Measurements from ENCODE around the gene PIEZO2. TPM values are rescaled to one million over a fixed set of nuclear protein-coding genes. Genes with fewer than 3 reads are reported as not detected.
"Not testable (repeated sequence)": the region's sequence is repeated elsewhere in the genome, so short reads cannot be mapped to it uniquely, and the experiment has no call there.

The PIEZO2 gene
- total RNA-seq, 1 donor from 2014 or later = 5.3 TPM

DNA sequence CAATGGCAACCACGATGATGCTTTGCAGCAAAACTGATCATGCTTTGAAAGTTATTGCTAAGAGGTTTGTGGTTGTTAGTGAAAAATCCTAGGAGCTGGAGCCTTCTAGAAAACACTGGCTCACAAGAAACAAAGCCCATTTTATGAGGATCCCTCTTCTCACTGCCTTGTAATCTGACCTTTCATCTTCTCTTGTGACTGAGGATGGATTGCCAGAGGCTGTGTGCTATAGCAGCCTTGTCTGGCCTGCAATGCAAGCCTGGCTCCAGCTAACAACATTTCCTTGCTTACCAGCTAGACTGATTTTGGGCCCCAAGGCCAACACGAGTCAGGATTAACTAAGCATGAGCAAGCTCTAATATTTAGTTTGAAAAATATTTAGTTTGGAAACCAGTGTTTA lies 13.1 kb downstream of the PIEZO2 start:
- Histone ChIP-seq H3K27ac (ENCODE audit: low read depth, low read length) (no peak overlapping the region), H3K36me3 (ENCODE audit: insufficient read depth, low read length) (no peaks in the 10 kb centered on the region), H3K9me3 (ENCODE audit: insufficient read depth, low read depth, low read length) (no peaks in the 10 kb centered on the region), H3K27me3 (ENCODE audit: insufficient read depth, low read length) (no peaks in the 10 kb centered on the region), H3K9ac (ENCODE audit: low read length) (no peak overlapping the region), H3K79me2 (ENCODE audit: insufficient read depth, low read length) (no peaks in the 10 kb centered on the region), H3K4me1 (ENCODE audit: insufficient read depth, low read length) (no peaks in the 10 kb centered on the region), H3K4me2 (ENCODE audit: low read length) (no peak overlapping the region), H3K4me3 (ENCODE audit: insufficient read depth, low read depth, low read length) (no peak overlapping the region), H4K20me1 (ENCODE audit: insufficient read depth, low read length) (no peaks in the 10 kb centered on the region), H2AFZ (ENCODE audit: low read depth, low read length) (no peak overlapping the region)
- Mint-ChIP-seq H3K36me3 (ENCODE audit: low read depth, unreplicated experiment) (peaks cover 3% of the 10 kb centered on the region), H3K9me3 (ENCODE audit: unreplicated experiment) (no peaks in the 10 kb centered on the region), H3K4me1 (ENCODE audit: low read depth, unreplicated experiment) (peaks cover 2% of the 10 kb centered on the region), H3K4me3 (ENCODE audit: unreplicated experiment) (no peak overlapping the region), H3K27me3 (ENCODE audit: low read depth, unreplicated experiment) (peaks cover 4% of the 10 kb centered on the region), H3K27ac (ENCODE audit: unreplicated experiment) (peak overlapping the region; percentile 12)
- no peak for FAIRE-seq
- no peak for DNase-seq (ENCODE audit: low read depth)
- TF ChIP-seq CTCF (IDR thresholded peaks at IDR 0.05; ENCODE audit: insufficient read depth, low read depth, low read length) = no peak
- TF ChIP-seq EZH2 (IDR thresholded peaks at IDR 0.05; ENCODE audit: insufficient read depth, low read length) = no peak

- H3K9ac ChIP-seq (ENCODE audit: low read length) = no peak overlapping the region
Observed at GRCh38 chr18:11134940-11135339, 14.4 kb downstream of the PIEZO2 start.

DNA sequence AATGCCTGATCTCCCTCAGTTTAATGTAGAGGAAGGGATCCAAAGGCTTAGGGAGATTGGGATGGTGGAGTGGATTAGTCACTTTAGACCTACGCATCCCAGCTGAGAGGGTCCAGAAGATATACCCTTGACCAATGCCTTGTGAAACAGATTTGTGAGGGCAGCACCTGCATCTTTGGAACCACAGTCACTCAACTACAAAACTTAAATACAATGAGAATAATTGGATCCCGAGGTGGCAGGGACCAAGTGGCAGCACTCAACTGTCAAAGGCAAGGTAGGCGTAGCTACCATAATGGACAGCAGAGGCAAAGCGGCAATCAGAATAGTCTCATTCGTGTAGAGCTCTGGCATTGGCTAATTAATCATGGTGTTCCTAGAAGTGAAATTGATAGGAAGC lies 20.3 kb downstream of the PIEZO2 start:
- not testable (repeated sequence) for H3K36me3 Mint-ChIP-seq (ENCODE audit: low read depth, unreplicated experiment); H3K27me3 ChIP-seq (ENCODE audit: insufficient read depth, low read length); H3K9me3 Mint-ChIP-seq (ENCODE audit: unreplicated experiment); H3K9me3 ChIP-seq (ENCODE audit: insufficient read depth, low read depth, low read length); H3K27ac Mint-ChIP-seq (ENCODE audit: unreplicated experiment); H3K27ac ChIP-seq (ENCODE audit: low read depth, low read length); H3K4me1 Mint-ChIP-seq (ENCODE audit: low read depth, unreplicated experiment); H3K27me3 Mint-ChIP-seq (ENCODE audit: low read depth, unreplicated experiment); H3K4me1 ChIP-seq (ENCODE audit: insufficient read depth, low read length); H2AFZ ChIP-seq (ENCODE audit: low read depth, low read length); H3K79me2 ChIP-seq (ENCODE audit: insufficient read depth, low read length); H4K20me1 ChIP-seq (ENCODE audit: insufficient read depth, low read length); H3K36me3 ChIP-seq (ENCODE audit: insufficient read depth, low read length); H3K4me3 ChIP-seq (ENCODE audit: insufficient read depth, low read depth, low read length); H3K4me2 ChIP-seq (ENCODE audit: low read length); H3K9ac ChIP-seq (ENCODE audit: low read length); H3K4me3 Mint-ChIP-seq (ENCODE audit: unreplicated experiment); DNase-seq (ENCODE audit: low read depth); FAIRE-seq

More at GRCh38 chr18:11134940-11135339, 14.4 kb downstream of the PIEZO2 start:
- Mint-ChIP-seq H3K27ac (ENCODE audit: unreplicated experiment) (no peak overlapping the region), H3K4me3 (ENCODE audit: unreplicated experiment) (no peak overlapping the region), H3K36me3 (ENCODE audit: low read depth, unreplicated experiment) (no peaks in the 10 kb centered on the region), H3K27me3 (ENCODE audit: low read depth, unreplicated experiment) (peaks cover 2% of the 10 kb centered on the region), H3K9me3 (ENCODE audit: unreplicated experiment) (no peaks in the 10 kb centered on the region), H3K4me1 (ENCODE audit: low read depth, unreplicated experiment) (peaks cover 2% of the 10 kb centered on the region)
- H3K36me3 ChIP-seq (ENCODE audit: insufficient read depth, low read length) = no peaks in the 10 kb centered on the region
- no peaks in the 10 kb centered on the region for H3K9me3 ChIP-seq (ENCODE audit: insufficient read depth, low read depth, low read length)
- H3K27ac ChIP-seq (ENCODE audit: low read depth, low read length) = no peak overlapping the region
- H3K27me3 ChIP-seq (ENCODE audit: insufficient read depth, low read length) = no peaks in the 10 kb centered on the region
- H3K4me2 ChIP-seq (ENCODE audit: low read length) = no peak overlapping the region
- no peaks in the 10 kb centered on the region for H3K4me1 ChIP-seq (ENCODE audit: insufficient read depth, low read length)
- FAIRE-seq = no peak
- no peaks in the 10 kb centered on the region for H4K20me1 ChIP-seq (ENCODE audit: insufficient read depth, low read length)
- H3K4me3 ChIP-seq (ENCODE audit: insufficient read depth, low read depth, low read length) = no peak overlapping the region
- no peak for DNase-seq (ENCODE audit: low read depth)
- H3K79me2 ChIP-seq (ENCODE audit: insufficient read depth, low read length) = no peaks in the 10 kb centered on the region
- no peak for TF ChIP-seq EZH2 (IDR thresholded peaks at IDR 0.05; ENCODE audit: insufficient read depth, low read length)
- no peak for TF ChIP-seq CTCF (IDR thresholded peaks at IDR 0.05; ENCODE audit: insufficient read depth, low read depth, low read length)
- H2AFZ ChIP-seq (ENCODE audit: low read depth, low read length) = no peak overlapping the region
